SK-N-MC (cell line): ENCODE data around the gene PPFIBP2.

Source experiments
- EZH2 ChIP-seq: fragments of 200-600 bp; sonication (generic); IDR thresholded peaks from one replicate; pipeline ENCODE4 v1.6.1; 2017; ENCODE audit warnings: antibody characterized with exemption
- POLR2AphosphoS5 ChIP-seq: IDR thresholded peaks from 2 replicates; pipeline ENCODE4 v1.6.1; 2012; ENCODE audit warnings: mild to moderate bottlenecking, low read depth, low read length, borderline replicate concordance

GRCh38 chr11:7621554-7621953, 107.8 kb downstream of the PPFIBP2 start:
- no peak for TF ChIP-seq EZH2
- TF ChIP-seq POLR2AphosphoS5 = no peak
